Effector CD8-positive, alpha-beta T cell (primary cell): ENCODE measurements around the gene EDDM3A.

Source experiments
- DNase-seq: peaks from one replicate; lab custom pipeline; 2025; lab: John Stamatoyannopoulos, UW

The EDDM3A gene

GRCh38 chr14:20789230-20789813 lies 43.6 kb downstream of the EDDM3A start:
- DNase-seq = no peak

- no peak for DNase-seq
These were observed 44.9 kb downstream of the EDDM3A start for GRCh38 chr14:20790464-20791116.

DNA sequence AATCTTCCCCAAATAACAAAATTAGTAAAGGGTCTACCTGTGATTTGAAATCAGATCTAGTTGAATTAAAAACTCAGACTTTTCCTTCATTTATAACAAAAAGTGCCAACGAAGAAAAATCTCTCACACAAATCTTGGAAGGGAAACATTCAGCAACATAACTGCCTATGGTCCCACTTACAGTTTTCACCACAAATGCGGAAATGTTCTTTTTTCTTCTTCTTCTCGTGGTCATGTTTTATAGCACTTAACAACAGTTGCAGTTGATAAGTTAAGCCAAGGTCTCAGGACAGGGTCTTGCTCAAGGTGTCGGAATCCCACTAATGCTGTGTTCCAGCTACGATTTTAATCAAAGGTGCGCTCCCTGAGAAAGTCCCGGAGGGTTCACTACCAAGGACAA lies 45.5 kb downstream of the EDDM3A start:
- DNase-seq = no peak

DNA sequence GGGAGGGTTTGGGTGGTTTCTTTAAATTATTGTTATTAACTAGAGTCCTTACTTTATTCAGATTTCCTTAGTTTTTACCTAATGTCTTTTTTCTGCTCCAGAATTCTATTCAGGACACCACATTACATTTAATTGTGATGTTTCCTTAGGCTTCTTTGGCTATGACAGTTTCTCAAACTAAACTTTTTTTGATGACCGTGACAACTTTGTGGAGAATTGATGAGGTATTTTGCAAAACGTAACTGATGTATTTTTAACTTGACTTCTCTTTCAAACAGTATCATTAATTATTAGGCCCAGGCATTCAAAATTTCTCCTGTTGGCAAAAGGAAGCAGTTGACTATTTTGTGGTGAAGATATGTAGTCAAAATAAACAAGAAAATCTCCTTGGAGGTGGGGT lies 45.9 kb downstream of the EDDM3A start:
- DNase-seq = no peak

- no peak for DNase-seq
These were observed 46.9 kb downstream of the EDDM3A start for GRCh38 chr14:20792556-20792955.

DNA sequence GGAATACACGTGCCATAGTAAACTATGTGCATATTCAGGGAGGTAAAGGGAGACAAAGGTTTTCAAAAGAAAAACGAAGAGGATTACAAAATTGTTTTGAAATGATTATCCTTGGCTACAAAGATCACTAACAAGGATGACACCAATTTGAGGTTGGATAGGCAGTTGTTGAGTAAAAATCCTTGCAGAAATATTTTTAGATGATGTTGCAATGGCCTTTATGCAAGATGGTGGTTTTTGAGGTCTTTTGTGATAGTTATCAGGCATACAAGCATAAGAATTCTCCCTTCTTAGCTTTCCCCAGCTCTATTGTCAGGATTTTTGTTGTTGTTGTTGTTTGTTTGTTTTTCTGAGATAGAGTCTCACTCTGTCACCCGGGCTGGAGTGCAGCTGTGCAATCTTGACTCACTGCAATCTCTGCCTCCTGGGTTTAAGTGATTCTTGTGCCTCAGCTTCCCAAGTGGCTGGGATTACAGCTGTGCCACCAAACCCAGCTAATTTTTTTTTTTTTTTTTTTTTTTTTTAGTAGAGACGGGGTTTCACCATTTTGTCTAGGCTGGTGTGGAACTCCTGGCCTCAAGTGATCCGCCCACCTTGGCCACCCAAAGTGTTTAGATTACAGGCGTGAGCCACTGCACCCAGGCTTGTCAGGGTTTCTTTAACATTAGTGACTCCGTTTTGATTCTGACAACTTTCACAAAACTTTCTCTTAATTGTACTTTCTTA lies 49.1 kb downstream of the EDDM3A start:
- no peak for DNase-seq

- no peak for DNase-seq
These were observed 51.5 kb downstream of the EDDM3A start for GRCh38 chr14:20797164-20797563.
